GM12892 (cell line): ENCODE measurements around the gene TSPAN4.

Experiments
- POLR2A ChIP-seq: IDR thresholded peaks from 2 replicates; pipeline ENCODE4 v1.6.1; 2011; ENCODE audit warnings: low read depth, low read length, control low read depth
- POLR2AphosphoS5 ChIP-seq: IDR thresholded peaks from 2 replicates; pipeline ENCODE4 v1.6.1; 2011; ENCODE audit warnings: low read depth, low read length, control low read depth

- TF ChIP-seq POLR2A = no peak
- no peak for TF ChIP-seq POLR2AphosphoS5
Observed at GRCh38 chr11:912266-912665, 69.6 kb downstream of the TSPAN4 start.
